Measurements from ENCODE around the gene ARHGAP11A.
A peak's percentile ranks its signal among the peaks of the same experiment; 100 is the strongest.

Gene ARHGAP11A

GRCh38 chr15:32679298-32679690 lies 64.0 kb downstream of the ARHGAP11A start:
- peak; percentile 13 for TF ChIP-seq CTCF (IDR thresholded peaks at IDR 0.05; ENCODE audit: insufficient read depth, low read depth, low read length, missing control alignments)
- no peak for DNase-seq (ENCODE audit: low read depth)
- H3K4me3 ChIP-seq (ENCODE audit: low read length) = no peak overlapping the region

DNA sequence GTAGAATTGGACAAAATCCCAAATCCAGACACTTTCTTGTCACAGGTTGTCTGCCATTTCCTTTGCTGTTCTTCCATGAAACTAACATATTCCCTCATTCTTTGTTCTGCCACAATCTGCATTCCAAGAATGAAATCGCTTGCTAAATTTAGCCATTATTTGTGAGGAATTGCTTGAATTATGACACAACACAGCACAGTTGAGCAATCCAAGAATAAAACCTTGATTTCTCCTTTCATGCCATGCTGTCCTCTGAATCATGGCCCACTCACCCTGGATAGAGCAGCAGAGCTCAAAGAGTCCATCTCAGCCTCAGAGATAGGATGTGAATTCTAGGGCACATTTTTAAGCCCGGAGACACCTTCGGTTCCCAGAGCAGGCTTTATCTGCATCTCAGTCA lies 67.3 kb downstream of the ARHGAP11A start:
- no peak for TF ChIP-seq CTCF (IDR thresholded peaks at IDR 0.05; ENCODE audit: insufficient read depth, low read depth, low read length, missing control alignments)
- peak; percentile 93 for DNase-seq (ENCODE audit: low read depth)
- H3K4me3 ChIP-seq (ENCODE audit: low read length) = no peak overlapping the region

GRCh38 chr15:32682977-32683630 lies 67.8 kb downstream of the ARHGAP11A start:
- no peak overlapping the region for H3K4me3 ChIP-seq (ENCODE audit: low read length)
- DNase-seq (ENCODE audit: low read depth) = no peak
- TF ChIP-seq CTCF (IDR thresholded peaks at IDR 0.05; ENCODE audit: insufficient read depth, low read depth, low read length, missing control alignments) = no peak

DNA sequence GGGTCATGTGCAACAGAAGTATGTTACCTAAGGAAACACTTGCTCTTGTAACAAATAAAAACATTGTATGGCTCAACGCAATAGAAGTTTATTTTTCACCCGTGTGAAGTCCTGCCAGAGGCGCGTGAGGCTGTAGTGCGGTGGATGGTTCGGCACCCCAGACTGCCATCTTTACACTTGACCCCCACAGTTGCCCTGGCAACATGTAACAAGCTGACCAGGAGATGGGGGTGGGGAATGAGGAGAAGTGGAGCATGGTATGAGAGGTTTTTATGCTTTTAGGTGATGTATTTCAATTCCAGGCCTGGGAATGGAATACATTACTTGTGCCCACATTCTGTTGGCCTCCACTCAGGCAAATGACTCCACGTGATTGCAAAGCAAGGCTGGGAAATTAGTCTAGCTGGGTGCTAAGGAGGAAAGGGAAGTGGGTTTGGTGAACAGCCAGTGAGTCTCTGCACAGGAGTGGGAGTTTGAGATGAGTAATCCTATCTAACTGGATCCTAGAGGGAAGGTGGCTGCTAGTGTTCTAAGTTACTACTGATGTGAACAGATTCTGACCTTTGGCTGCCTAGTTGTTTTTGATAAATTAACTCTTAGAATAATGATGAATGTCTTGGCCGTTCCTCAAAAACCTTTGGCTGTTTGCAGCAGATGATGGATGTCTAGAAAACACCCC lies 68.7 kb downstream of the ARHGAP11A start:
- peak; percentile 92 for DNase-seq (ENCODE audit: low read depth)
- no peak overlapping the region for H3K4me3 ChIP-seq (ENCODE audit: low read length)
- TF ChIP-seq CTCF (IDR thresholded peaks at IDR 0.05; ENCODE audit: insufficient read depth, low read depth, low read length, missing control alignments) = no peak

- TF ChIP-seq CTCF (IDR thresholded peaks at IDR 0.05; ENCODE audit: insufficient read depth, low read depth, low read length, missing control alignments) = no peak
- peak; percentile 35 for DNase-seq (ENCODE audit: low read depth)
Measured at GRCh38 chr15:32685576-32685975, 70.3 kb downstream of the ARHGAP11A start.

GRCh38 chr15:32687556-32687955 lies 72.3 kb downstream of the ARHGAP11A start:
- no peak for TF ChIP-seq CTCF (IDR thresholded peaks at IDR 0.05; ENCODE audit: insufficient read depth, low read depth, low read length, missing control alignments)
- peak; percentile 97 for DNase-seq (ENCODE audit: low read depth)
- no peak overlapping the region for H3K4me3 ChIP-seq (ENCODE audit: low read length)

More at GRCh38 chr15:32685576-32685975, 70.3 kb downstream of the ARHGAP11A start:
- H3K4me3 ChIP-seq (ENCODE audit: low read length) = no peak overlapping the region

All from epithelial cell of esophagus (primary cell).